Panc1 (cell line): ENCODE results near the gene ZNF579. TPM values are rescaled to one million over a fixed set of nuclear protein-coding genes. Genes with fewer than 3 reads are reported as not detected.

ENCODE experiments used
- ATAC-seq: fragments of 200-7000 bp; cut with Tn5 transposase; 2 replicates; pipeline ENCODE4 v1.9.1; 2020; ENCODE audit warnings: mild to moderate bottlenecking, moderate library complexity
- BruUV-seq: library from RNA; stranded (reverse); fragments of 400-500 nt; replicated peaks from 2 replicates; lab custom pipeline; 2021; lab: Mats Ljungman, UMichigan
- CTCF ChIA-PET: fragments of 300-600 bp; sonication (Branson Sonifier 250); formaldehyde crosslinking; loops from one replicate; lab custom pipeline; 2022; ENCODE audit warnings: antibody characterized with exemption; lab: Charles Lee
- POLR2A ChIA-PET: fragments of 300-600 bp; sonication (Branson Sonifier 250); formaldehyde crosslinking; loops from one replicate; lab custom pipeline; 2022; ENCODE audit warnings: antibody characterized with exemption; lab: Charles Lee
- DNase-seq: peaks from one replicate; pipeline ENCODE4 v3.0.0-alpha.2; 2010; ENCODE audit warnings: low read depth, low spot score
- H3K27ac ChIP-seq: 2 replicates; pipeline ENCODE4 v1.5.1; 2011; ENCODE audit warnings: mild to moderate bottlenecking, low read length, inconsistent platforms
- H3K27me3 ChIP-seq: fragments of 200-500 bp; sonication (Bioruptor generic); 2 replicates; pipeline ENCODE4 v1.6.0; 2014; ENCODE audit warnings: low read length, inconsistent platforms; ENCODE audit not compliant: control insufficient read depth, insufficient read depth
- H3K36me3 ChIP-seq: fragments of 200-500 bp; sonication (Bioruptor generic); 2 replicates; pipeline ENCODE4 v1.5.1; 2014; ENCODE audit warnings: inconsistent platforms, mild to moderate bottlenecking, low read length, moderate library complexity; ENCODE audit not compliant: control insufficient read depth, insufficient read depth
- H3K4me1 ChIP-seq: 2 replicates; pipeline ENCODE4 v1.5.1; 2011; ENCODE audit warnings: inconsistent platforms, mild to moderate bottlenecking, low read length, moderate library complexity; ENCODE audit not compliant: control insufficient read depth, insufficient read depth
- H3K4me3 ChIP-seq, 2 experiments: 2 replicates each; pipeline ENCODE4 v1.5.1; 2011 to 2012; ENCODE audit warnings: low read depth in 2 of 2, low read length in 2 of 2, mild to moderate bottlenecking in 2 of 2, inconsistent platforms in 1 of 2, moderate library complexity in 1 of 2
- H3K9me3 ChIP-seq: fragments of 200-500 bp; sonication (Bioruptor generic); 2 replicates; pipeline ENCODE4 v1.5.1; 2014; ENCODE audit warnings: low read depth, mild to moderate bottlenecking, inconsistent platforms, low read length, moderate library complexity; ENCODE audit not compliant: control insufficient read depth, insufficient read depth
- CTCF ChIP-seq: fragments of 450-650 bp; IDR thresholded peaks from 2 replicates; pipeline ENCODE4 v1.5.1; 2017; ENCODE audit warnings: mild to moderate bottlenecking
- POLR2AphosphoS5 ChIP-seq: IDR thresholded peaks from 2 replicates; pipeline ENCODE4 v1.6.1; 2012; ENCODE audit warnings: mild to moderate bottlenecking, low read depth, low read length, moderate library complexity
- SIN3A ChIP-seq: IDR thresholded peaks from 2 replicates; pipeline ENCODE4 v1.6.1; 2012; ENCODE audit warnings: low read depth, mild to moderate bottlenecking, low read length, moderate library complexity, borderline replicate concordance; ENCODE audit not compliant: insufficient read depth
- TCF7L2 ChIP-seq: IDR thresholded peaks from 2 replicates; pipeline ENCODE4 v1.6.1; 2011; ENCODE audit warnings: mild to moderate bottlenecking, low read depth, low read length, inconsistent platforms
- in situ Hi-C: cut with HindIII; loops from 2 replicates; pipeline ENCODE4 v1.10.0; 2016; ENCODE audit warnings: low sequenced_read_pairs, low pct_unique_long_range_greater_than_20kb
- intact Hi-C: fragments of 100-400 bp; cut with micrococcal nuclease; formaldehyde crosslinking; loops from one replicate; pipeline ENCODE4 v1.10.0; 2022; ENCODE audit not compliant: unreplicated experiment
- total RNA-seq: library from RNA; stranded (reverse); gene quantifications from one replicate; pipeline ENCODE4 v1.2.1, GENCODE V29; 2021; ENCODE audit not compliant: unreplicated experiment
- TF ChIP-seq, protein P1 (sequence below), 2 experiments: IDR thresholded peaks; 2 replicates each; pipeline ENCODE4 v1.6.1; 2011 to 2012; ENCODE audit warnings: low read depth in 2 of 2, control low read depth in 1 of 2, low read length in 1 of 2, mild to moderate bottlenecking in 1 of 2, moderate library complexity in 1 of 2; ENCODE audit not compliant: insufficient read depth in 1 of 2

The ZNF579 gene
- total RNA-seq, 1 experiment from 2014 or later: 39.5 TPM

DNA sequence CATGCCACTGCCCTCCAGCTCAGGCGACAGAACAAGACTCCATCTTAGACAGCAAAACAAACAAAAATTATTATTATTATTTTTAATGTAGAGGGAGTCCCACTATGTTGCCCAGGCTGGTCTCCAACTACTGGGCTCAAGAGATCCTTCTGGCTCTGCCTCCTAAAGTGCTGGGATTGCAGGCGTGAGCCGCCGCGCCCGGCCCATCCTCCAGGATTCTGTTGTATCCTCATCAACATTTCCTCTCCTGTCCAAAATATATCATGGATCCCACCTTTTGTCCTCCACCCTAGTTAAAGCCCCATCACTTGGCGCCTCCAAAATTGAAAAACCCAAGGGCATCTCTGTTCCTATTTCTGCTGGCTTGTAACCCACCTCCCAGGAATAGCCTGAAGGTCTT is 42.5 kb upstream of the ZNF579 start:
- DNase-seq: no peak
- Histone ChIP-seq H3K27ac (no peak overlapping the region), H3K4me1 (0 out of 2 replicates have a peak, but pooled peaks cover 3% of the 10 kb centered on the region), H3K4me3 (no peak overlapping the region), H3K9me3 (no peaks in the 10 kb centered on the region), H3K36me3 (no peaks in the 10 kb centered on the region), H3K27me3 (no peaks in the 10 kb centered on the region)
- ChIA-PET CTCF (no interaction called here), POLR2A (no interaction called here)
- no peak for ATAC-seq
- TF ChIP-seq CTCF: no peak
- intact Hi-C loops (no loop called here), in situ Hi-C loops (no loop called here)
- no TSS peak for BruUV-seq

DNA sequence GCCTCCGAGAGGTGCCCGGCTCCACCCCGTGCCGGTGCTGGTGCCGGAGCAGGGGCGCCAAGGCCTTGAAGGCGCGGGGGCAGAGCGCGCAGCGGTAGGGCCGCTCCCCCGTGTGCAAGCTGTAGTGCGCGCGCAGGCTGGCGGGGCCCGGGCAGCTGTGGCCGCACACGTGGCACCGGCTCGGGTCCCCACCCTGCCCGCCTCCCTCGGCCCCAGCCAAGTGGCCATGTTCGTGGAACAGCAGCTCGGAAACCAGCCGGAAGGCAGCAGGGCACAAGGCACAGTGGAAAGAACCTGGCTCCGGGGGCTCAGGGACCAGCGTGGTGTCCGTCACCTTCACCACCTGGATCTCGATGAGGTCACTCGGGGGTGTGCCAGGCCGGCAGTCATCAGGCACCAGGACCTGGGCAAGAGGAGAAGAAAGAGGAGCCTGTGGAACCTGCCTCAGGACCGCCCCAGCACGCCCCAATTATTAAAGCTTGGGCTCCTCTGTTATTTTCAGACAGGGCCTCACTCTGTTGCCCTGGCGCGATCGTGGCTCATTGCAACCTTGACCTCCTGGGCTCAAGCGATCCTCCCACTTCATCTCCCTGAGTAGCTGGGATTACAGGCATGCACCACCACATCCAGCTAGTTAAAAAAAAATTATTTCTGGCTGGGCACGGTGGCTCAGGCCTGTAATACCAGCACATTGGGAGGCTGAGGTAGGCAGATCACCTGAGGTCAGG is 41.8 kb upstream of the ZNF579 start:
- ATAC-seq (no peak), DNase-seq (no peak)
- Histone ChIP-seq H3K27me3 (no peaks in the 10 kb centered on the region), H3K27ac (no peak overlapping the region), H3K4me1 (0 out of 2 replicates have a peak, but pooled peaks cover 3% of the 10 kb centered on the region), H3K4me3 (no peak overlapping the region), H3K9me3 (no peaks in the 10 kb centered on the region), H3K36me3 (no peaks in the 10 kb centered on the region)
- intact Hi-C loops: no loop called here
- no peak for TF ChIP-seq TCF7L2
- TF ChIP-seq, protein P1, sequence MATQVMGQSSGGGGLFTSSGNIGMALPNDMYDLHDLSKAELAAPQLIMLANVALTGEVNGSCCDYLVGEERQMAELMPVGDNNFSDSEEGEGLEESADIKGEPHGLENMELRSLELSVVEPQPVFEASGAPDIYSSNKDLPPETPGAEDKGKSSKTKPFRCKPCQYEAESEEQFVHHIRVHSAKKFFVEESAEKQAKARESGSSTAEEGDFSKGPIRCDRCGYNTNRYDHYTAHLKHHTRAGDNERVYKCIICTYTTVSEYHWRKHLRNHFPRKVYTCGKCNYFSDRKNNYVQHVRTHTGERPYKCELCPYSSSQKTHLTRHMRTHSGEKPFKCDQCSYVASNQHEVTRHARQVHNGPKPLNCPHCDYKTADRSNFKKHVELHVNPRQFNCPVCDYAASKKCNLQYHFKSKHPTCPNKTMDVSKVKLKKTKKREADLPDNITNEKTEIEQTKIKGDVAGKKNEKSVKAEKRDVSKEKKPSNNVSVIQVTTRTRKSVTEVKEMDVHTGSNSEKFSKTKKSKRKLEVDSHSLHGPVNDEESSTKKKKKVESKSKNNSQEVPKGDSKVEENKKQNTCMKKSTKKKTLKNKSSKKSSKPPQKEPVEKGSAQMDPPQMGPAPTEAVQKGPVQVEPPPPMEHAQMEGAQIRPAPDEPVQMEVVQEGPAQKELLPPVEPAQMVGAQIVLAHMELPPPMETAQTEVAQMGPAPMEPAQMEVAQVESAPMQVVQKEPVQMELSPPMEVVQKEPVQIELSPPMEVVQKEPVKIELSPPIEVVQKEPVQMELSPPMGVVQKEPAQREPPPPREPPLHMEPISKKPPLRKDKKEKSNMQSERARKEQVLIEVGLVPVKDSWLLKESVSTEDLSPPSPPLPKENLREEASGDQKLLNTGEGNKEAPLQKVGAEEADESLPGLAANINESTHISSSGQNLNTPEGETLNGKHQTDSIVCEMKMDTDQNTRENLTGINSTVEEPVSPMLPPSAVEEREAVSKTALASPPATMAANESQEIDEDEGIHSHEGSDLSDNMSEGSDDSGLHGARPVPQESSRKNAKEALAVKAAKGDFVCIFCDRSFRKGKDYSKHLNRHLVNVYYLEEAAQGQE (IDR thresholded peaks at IDR 0.05; ENCODE audit: insufficient read depth in 1 of 2, low read depth in 2 of 2, low read length in 1 of 2): no peak
- no peak for TF ChIP-seq POLR2AphosphoS5
- TF ChIP-seq CTCF: no peak
- TF ChIP-seq SIN3A: no peak
- ChIA-PET CTCF (no interaction called here), POLR2A (no interaction called here)
- in situ Hi-C loops: no loop called here
- no TSS peak for BruUV-seq
